Stimulated activated CD8-positive, alpha-beta memory T cell treated with anti-CD3 and anti-CD28 coated beads, Interleukin-7, amount 100 ng/mL, for 48 hours (primary cell): ENCODE data around the gene MKLN1.

Source experiments
- DNase-seq, 2 donors: peaks; one replicate each; pipeline ENCODE4 v3.0.0-alpha.2; 2020; ENCODE audit warnings: low read depth in 1 of 2; ENCODE audit errors: extremely low read depth in 1 of 2

The MKLN1 gene

GRCh38 chr7:131346885-131347592 is 19.4 kb downstream of the MKLN1 start:
- DNase-seq: no peak

- DNase-seq: no peak
Observed at GRCh38 chr7:131352032-131352431, 24.4 kb downstream of the MKLN1 start.

GRCh38 chr7:131354390-131354789 is 26.7 kb downstream of the MKLN1 start:
- no peak for DNase-seq

GRCh38 chr7:131355917-131356777 is 28.5 kb downstream of the MKLN1 start:
- DNase-seq: no peak

- no peak for DNase-seq
Observed at GRCh38 chr7:131357282-131357880, 29.7 kb downstream of the MKLN1 start.

DNA sequence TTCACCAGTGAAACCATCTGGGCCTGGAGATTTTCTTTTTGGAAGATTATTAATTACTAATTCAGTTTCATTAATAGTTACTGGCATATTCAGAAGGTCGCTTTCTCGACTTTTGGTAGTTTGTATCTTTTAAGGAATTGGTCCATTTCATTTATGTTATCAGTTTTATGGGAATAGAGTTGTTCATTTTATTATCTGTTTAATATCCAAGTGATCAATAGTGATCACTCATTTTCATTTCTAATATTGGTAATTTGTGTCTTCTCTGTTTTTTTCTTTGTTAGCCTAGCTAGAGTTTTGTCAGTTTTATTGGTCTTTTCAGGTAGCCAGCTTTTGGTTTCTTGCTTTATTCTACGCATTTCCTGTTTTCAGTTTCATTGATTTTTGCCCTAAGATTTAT is 31.0 kb downstream of the MKLN1 start:
- no peak for DNase-seq

GRCh38 chr7:131359136-131359776 is 31.6 kb downstream of the MKLN1 start:
- no peak for DNase-seq

- no peak for DNase-seq
Observed at GRCh38 chr7:131363719-131364118, 36.0 kb downstream of the MKLN1 start.

GRCh38 chr7:131364767-131365344 is 37.2 kb downstream of the MKLN1 start:
- DNase-seq: no peak

DNA sequence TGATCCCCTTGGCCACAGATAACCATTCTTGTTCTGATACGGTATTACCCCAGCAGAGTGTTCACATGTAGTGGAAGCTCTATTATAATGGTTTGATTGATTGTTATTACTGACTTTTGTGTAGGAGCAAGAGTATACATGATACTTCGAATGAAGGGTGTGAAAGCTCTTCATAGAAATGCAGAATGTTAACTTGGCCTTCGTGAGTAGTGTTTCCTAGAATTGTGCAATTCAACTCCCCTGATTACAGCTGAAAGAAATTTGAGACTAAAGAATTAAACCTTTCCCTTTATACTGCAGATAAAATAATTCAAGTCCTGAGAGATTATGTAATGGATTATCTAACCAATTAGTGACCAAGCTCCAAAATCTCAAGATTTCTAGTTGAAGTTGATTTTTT is 38.2 kb downstream of the MKLN1 start:
- DNase-seq: no peak

DNA sequence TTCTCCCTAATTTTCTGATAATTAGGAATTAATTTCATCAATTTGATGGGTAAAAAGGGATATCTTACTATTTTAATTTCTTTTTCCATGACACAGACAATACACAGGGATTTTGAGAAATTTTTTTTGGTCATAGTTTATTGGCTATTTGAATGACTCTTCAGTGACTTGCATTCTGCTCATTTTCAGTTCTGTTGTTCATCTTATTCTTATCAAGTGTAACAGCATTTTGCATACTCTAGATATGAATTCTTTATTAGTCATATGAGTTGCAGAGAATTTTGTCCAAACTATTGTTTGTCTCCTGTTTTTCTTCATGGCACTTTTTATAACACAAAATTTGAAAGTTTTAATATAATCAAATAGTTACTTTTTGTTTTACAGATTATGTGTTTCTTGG is 41.7 kb downstream of the MKLN1 start:
- DNase-seq: no peak

- DNase-seq: no peak
Observed at GRCh38 chr7:131370523-131370968, 42.9 kb downstream of the MKLN1 start.

GRCh38 chr7:131371411-131371810 is 43.7 kb downstream of the MKLN1 start:
- DNase-seq: no peak

DNA sequence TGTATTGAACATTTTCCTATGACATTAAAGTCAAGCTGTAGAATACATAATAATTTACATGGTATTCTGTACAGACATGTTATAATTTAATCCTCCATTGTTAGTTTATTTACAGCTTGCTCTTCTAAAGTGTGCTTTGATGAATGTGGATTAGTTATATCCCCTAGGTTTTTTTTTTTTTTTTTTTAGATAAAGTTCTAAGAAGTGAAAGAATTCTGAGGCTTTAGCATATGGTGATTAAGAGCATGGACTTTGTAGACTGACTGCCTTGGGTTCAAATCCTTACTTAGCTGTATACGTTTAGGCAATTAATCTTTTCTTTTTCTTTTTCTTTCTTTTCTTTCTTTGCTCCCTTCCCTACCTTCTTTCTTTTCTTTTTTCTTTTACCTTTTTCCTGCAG is 44.9 kb downstream of the MKLN1 start:
- no peak for DNase-seq

DNA sequence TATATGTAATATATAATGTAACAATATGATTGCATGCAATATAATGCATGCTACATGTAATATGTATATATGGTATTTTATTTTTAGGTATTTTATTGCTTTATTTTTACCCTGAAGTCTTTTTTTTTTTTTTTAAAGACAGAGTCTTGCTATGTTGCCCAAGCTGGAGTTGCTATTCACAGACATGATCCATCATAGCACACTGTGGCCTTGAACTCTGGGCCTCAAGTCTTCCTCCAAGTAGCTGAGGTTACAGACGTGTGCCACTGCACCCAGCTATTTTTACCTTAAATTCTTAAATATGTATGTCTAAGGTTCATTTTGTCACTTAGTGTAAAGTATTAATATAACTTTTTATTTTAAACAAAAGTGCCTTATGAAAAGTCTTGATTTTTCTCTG is 47.1 kb downstream of the MKLN1 start:
- no peak for DNase-seq

DNA sequence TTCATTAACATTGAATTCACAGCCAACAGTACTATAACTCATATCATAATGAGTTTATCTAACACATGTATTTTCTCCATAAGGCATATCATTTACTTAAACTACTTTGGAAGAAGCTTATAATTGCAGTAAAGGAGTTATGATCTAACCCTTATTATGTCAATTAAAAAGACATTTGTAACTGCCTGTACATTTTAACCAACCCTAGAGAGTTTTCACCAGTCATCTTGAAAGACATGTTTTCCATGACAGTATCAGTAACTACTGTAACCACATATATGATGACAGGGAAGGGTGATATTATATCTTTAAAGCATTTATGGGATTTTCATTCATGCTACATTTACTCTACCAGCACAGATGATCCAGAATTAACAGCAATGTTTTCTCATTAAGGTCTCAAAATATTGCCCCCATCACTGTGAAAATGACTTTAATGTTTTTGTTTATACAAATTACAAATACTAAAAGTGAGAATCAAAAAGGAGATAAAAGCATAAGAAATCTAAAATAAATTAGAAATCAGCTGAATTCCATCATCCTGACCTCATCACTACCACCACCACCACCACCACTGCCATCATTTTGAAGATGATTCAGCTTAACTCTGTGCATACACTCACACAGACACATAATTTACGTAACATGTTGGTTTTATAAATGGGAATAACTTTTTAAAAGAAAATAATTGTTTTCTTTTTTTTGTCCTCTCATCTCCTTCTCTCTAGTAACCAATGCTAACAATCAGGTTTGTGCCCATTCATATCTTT is 53.6 kb downstream of the MKLN1 start:
- DNase-seq: no peak

DNA sequence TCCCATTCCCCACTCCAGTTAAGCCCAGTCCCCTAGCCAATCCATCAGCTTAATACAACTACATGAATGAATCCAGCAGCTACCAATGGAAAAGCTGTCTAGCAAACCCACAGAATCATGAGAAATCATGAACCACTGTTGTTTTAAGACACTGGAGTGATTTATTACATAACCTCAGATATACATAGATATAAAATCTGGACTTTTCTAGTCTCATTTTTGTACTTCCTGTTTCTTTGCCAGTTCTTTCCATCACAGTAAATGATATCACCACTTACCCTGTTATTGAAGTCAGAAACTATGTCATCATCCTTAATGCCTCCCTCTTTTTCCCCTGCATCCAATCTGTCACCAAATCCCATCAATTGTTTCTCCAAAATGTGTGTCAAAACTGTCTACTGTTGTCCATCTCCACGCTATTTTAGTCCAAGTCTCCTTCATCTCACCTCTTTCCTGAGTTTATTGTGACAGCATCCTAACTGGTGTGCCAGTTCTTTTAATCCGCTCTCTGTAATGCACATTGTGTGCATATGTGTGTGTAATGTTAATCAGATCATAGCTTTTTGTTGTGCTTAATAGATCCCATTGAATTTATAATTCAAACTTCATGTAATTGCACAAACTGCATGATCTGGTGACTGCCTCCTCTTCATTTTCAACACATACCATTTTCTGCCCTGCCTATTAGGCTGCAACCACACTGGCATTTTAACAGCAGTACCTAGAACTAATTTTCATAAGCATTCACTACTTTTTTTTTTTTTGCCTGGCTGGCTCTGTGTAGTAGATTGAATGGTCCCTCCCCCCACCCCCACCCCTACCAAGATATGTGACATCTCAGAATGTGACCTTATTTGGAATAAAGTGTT is 56.0 kb downstream of the MKLN1 start:
- no peak for DNase-seq

DNA sequence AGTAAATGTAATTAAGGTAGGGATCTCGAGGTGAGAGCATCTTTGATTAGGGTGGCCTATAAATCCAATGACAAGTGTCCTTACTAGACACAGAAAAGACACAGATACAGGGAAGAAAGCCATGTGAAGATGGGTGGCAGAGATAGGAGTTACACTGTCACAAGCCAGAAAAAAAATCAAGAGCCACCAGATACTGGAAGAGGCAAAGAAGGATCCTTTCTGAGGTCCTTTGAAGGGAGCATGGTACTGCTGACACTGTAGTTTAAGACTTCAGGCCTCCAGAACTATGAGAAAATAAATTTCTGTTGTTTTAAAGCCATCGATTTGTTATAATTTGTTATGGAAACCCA is 56.6 kb downstream of the MKLN1 start:
- no peak for DNase-seq

- no peak for DNase-seq
Observed at GRCh38 chr7:131385039-131385605, 57.4 kb downstream of the MKLN1 start.
